Nephron progenitor cell (in vitro differentiated cells): ENCODE results near the gene ADORA1.

Experiments
- DNase-seq: peaks from one replicate; pipeline ENCODE4 v3.0.0; 2021
- H3K27ac Mint-ChIP-seq: 2 replicates; pipeline ENCODE4 v1.8.0; 2021; ENCODE audit warnings: mild to moderate bottlenecking, moderate library complexity, mixed read lengths
- H3K27me3 Mint-ChIP-seq: 2 replicates; pipeline ENCODE4 v1.8.0; 2021; ENCODE audit warnings: mild to moderate bottlenecking, low read depth, mixed read lengths; ENCODE audit not compliant: poor library complexity
- H3K36me3 Mint-ChIP-seq: 2 replicates; pipeline ENCODE4 v1.8.0; 2021; ENCODE audit warnings: low read depth, mixed read lengths
- H3K4me1 Mint-ChIP-seq: 2 replicates; pipeline ENCODE4 v1.8.0; 2021; ENCODE audit warnings: mixed read lengths
- H3K4me3 Mint-ChIP-seq: 2 replicates; pipeline ENCODE4 v1.8.0; 2021; ENCODE audit warnings: mild to moderate bottlenecking, moderate library complexity, mixed read lengths
- H3K9me3 Mint-ChIP-seq: 2 replicates; pipeline ENCODE4 v1.8.0; 2021; ENCODE audit warnings: mild to moderate bottlenecking, moderate library complexity, mixed read lengths
- CTCF ChIP-seq: fragments of 200-600 bp; sonication (generic); IDR thresholded peaks from 2 replicates; pipeline ENCODE4 v1.5.0; 2021; ENCODE audit warnings: antibody characterized with exemption

The ADORA1 gene

DNA sequence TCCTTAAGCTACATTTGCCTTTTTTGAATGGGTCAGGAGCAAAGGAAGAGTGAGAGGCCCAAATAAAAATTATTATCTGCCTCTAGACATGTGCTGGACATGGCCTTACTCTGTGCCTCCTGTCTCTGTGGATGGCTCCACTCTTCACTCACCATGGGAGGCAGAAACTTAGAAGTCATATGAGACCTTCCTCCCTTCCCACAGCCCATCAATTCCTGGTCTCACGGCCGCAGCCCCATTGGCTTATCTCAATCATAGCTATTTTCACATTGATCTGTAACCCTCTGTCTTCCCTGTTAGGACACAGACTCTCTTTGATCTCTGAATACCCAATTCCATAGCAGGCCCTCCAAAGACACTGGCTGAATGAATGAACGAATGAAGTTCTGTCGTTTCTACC is 14.2 kb upstream of the ADORA1 start:
- H3K27me3 Mint-ChIP-seq: peaks cover 43% of the 10 kb centered on the region
- DNase-seq: no peak
- H3K27ac Mint-ChIP-seq: no peak overlapping the region
- H3K36me3 Mint-ChIP-seq: no peaks in the 10 kb centered on the region
- peaks cover 4% of the 10 kb centered on the region for H3K9me3 Mint-ChIP-seq
- no peaks in the 10 kb centered on the region for H3K4me1 Mint-ChIP-seq
- no peak for TF ChIP-seq CTCF
- no peak overlapping the region for H3K4me3 Mint-ChIP-seq

DNA sequence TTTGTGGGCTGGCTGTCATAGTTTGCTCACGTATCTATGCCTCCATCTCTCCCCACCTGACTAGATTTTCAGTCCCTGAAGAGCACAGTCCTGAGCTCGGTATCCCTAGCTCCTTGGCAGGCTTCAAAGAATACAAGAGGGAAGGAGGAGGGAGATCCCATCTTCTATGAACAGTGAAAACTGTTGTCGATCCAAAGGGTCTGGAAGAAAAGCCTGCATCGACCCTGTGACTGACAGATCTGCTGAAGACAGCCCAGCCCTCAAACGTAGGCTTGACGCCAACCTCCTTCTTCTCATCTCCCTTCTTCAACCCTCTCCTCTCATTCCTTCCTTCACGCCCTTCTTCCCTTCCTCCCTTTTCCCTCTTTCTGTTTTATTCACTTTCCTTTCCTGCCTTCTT is 13.3 kb upstream of the ADORA1 start:
- H3K36me3 Mint-ChIP-seq: no peaks in the 10 kb centered on the region
- no peak overlapping the region for H3K27ac Mint-ChIP-seq
- DNase-seq: no peak
- H3K27me3 Mint-ChIP-seq: peaks cover 34% of the 10 kb centered on the region
- H3K9me3 Mint-ChIP-seq: peaks cover 2% of the 10 kb centered on the region
- no peak for TF ChIP-seq CTCF
- H3K4me1 Mint-ChIP-seq: no peaks in the 10 kb centered on the region
- no peak overlapping the region for H3K4me3 Mint-ChIP-seq

DNA sequence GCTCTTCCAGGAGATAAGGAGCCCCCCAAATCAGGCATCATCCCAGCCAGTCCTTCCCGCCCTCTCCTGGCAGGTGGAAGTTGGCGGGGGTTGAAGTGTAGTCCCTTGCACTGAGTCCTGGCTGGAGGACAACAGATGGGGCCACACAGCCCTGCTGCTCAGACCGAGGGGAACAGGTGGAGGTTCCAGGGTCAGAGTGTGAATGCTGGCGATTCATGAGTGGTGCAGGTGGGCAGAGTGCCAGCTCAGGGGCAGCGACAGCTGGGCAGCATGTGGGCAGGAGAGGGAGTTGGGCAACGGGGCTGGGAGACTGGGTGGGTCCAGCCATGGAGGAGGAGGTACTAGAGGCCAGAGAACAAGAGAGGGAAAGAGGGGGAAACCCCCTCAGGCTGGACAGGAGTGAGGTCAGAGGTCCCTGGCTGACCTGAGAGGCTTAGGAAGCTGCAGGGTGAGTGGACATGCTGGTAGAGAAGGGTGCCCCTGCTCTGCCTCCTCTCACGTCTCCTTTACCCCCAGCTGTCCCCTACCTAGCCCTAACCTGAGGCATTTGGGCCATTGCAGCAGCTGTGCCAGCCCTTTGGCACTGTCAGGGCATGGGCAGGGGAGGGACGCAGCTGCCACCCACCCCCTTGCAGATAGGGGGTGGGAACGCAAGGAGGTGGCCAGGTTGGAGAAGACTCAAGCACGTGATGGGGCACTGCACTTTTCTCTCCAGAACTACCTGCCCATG is 11.3 kb upstream of the ADORA1 start:
- peaks cover 5% of the 10 kb centered on the region for H3K4me1 Mint-ChIP-seq
- TF ChIP-seq CTCF: no peak
- no peaks in the 10 kb centered on the region for H3K9me3 Mint-ChIP-seq
- H3K27me3 Mint-ChIP-seq: peaks cover 24% of the 10 kb centered on the region
- H3K36me3 Mint-ChIP-seq: no peaks in the 10 kb centered on the region
- no peak for DNase-seq
- H3K4me3 Mint-ChIP-seq: no peak overlapping the region
- no peak overlapping the region for H3K27ac Mint-ChIP-seq

GRCh38 chr1:203117611-203118575 is 9.6 kb upstream of the ADORA1 start:
- H3K36me3 Mint-ChIP-seq: no peaks in the 10 kb centered on the region
- H3K27me3 Mint-ChIP-seq: peaks cover 30% of the 10 kb centered on the region
- peak; percentile 84 for TF ChIP-seq CTCF
- DNase-seq: peak; percentile 92
- H3K4me1 Mint-ChIP-seq: peaks cover 11% of the 10 kb centered on the region
- no peak overlapping the region for H3K4me3 Mint-ChIP-seq
- no peak overlapping the region for H3K27ac Mint-ChIP-seq
- H3K9me3 Mint-ChIP-seq: no peaks in the 10 kb centered on the region

DNA sequence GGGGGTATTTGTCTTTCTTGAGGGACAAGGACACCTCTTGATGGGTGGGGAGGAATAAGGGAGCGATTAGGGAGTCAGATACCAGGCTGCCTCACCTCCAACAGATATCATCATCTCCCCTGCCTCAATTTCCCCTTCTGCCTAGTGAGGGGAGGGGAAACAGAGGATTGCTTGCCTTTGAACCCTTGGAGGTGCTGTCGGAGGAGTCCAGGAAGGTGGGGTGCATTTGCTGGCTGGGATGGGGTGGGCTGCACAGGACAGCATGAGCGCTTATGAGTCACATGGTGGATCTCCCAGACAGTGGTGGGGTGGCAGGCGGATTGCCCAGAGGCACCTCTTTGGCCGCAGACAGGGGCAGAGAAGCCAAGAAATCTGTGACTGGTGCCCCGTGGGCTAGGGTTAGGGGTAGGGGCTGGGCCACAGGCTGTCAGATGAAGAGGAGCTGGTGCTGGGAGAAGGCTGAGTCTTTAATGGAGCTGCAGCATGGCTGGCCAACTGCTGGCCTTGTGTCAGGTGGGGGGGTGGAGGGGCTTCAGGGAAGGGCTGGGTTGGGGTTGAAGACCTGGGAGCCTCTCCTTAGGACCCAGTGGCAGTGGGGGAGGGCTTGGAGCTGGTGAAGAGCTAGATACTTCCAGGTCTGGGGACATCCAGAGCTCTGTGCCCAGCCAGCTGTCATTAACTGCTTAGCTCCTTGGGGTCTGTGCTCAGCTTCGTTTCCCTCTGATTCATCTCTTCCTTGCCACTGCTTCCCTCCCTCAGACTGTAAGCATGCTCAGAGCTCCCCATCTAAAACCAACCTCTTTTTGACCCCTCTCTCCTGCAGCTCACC is 7.0 kb upstream of the ADORA1 start:
- DNase-seq: no peak
- no peaks in the 10 kb centered on the region for H3K9me3 Mint-ChIP-seq
- no peaks in the 10 kb centered on the region for H3K36me3 Mint-ChIP-seq
- no peak overlapping the region for H3K4me3 Mint-ChIP-seq
- H3K4me1 Mint-ChIP-seq: peaks cover 24% of the 10 kb centered on the region
- H3K27ac Mint-ChIP-seq: peak overlapping the region; percentile 7
- peaks cover 43% of the 10 kb centered on the region for H3K27me3 Mint-ChIP-seq
- TF ChIP-seq CTCF: no peak
